Keratinocyte (primary cell): ENCODE results near the gene CYP4X1.

ENCODE experiments used
- CTCF ChIP-seq, 3 experiments: IDR thresholded peaks in 1 of 3; conservative IDR thresholded peaks in 1 of 3; optimal IDR thresholded peaks in 1 of 3; 2 replicates in 2 of 3; 3 replicates in 1 of 3; pipeline versions ENCODE3 to v1.5.1; 2011; ENCODE audit warnings: low read length in 3 of 3, mild to moderate bottlenecking in 3 of 3, moderate library complexity in 2 of 3, control low read depth in 1 of 3, inconsistent platforms in 1 of 3; ENCODE audit not compliant: insufficient read depth in 2 of 3; ENCODE audit errors: extremely low read depth in 1 of 3
- EZH2 ChIP-seq: IDR thresholded peaks from one replicate; pipeline ENCODE4 v1.6.1; 2012; ENCODE audit warnings: inconsistent platforms, mild to moderate bottlenecking, low read length, moderate library complexity

GRCh38 chr1:47067097-47067594 is 43.7 kb downstream of the CYP4X1 start, which contains the start of gene CYP4Z1:
- TF ChIP-seq EZH2 = no peak
- TF ChIP-seq CTCF (optimal IDR thresholded peaks at IDR 0.05 in 1 of 3, IDR thresholded peaks at IDR 0.05 in 1 of 3, conservative IDR thresholded peaks at IDR 0.05 in 1 of 3; ENCODE audit: extremely low read depth in 1 of 3, insufficient read depth in 2 of 3, low read length in 3 of 3) = no peak
